Measurements from ENCODE around the gene NDUFAF2. TPM values are rescaled to one million over a fixed set of nuclear protein-coding genes. Genes with fewer than 3 reads are reported as not detected.

Gene NDUFAF2
- total and polyA plus RNA-seq, 10 of the 15 experiments (the other 5 are each of a cell fraction or from before 2014, with no cell fraction given), result 22.4 to 121 (median 65.3) TPM

GRCh38 chr5:61177716-61178115 lies 232.7 kb downstream of the NDUFAF2 start (continued):
- TF ChIP-seq REST (IDR thresholded peaks at IDR 0.05; ENCODE audit: low read depth, low read length) (no peak), MXI1 (IDR thresholded peaks at IDR 0.05; ENCODE audit: low read depth, low read length) (no peak), PML (IDR thresholded peaks at IDR 0.05; ENCODE audit: low read length) (no peak), TCF7 (IDR thresholded peaks at IDR 0.05; ENCODE audit: borderline replicate concordance) (no peak), HDGF (IDR thresholded peaks at IDR 0.05) (no peak), JUND (IDR thresholded peaks at IDR 0.05; ENCODE audit: low read depth, low read length) (no peak), IKZF2 (IDR thresholded peaks at IDR 0.05) (peak in 1 of 2 experiments; percentile 66; a peak in 2 of 4 replicates), POU2F2 (IDR thresholded peaks at IDR 0.05; ENCODE audit: borderline replicate concordance, low read depth, low read length) (no peak), HSF1 (IDR thresholded peaks at IDR 0.05; ENCODE audit: low read depth, low read length) (no peak)
